Raji (cell line): ENCODE measurements around the gene UGT1A10.

ENCODE experiments used
- POLR2A ChIP-seq: IDR thresholded peaks from 2 replicates; pipeline ENCODE4 v1.6.1; 2011; ENCODE audit warnings: low read depth, low read length, control low read depth; ENCODE audit not compliant: insufficient read depth

The UGT1A10 gene

GRCh38 chr2:233650981-233651380, 14.7 kb downstream of the UGT1A10 start:
- no peak for TF ChIP-seq POLR2A

GRCh38 chr2:233651430-233651829, 15.2 kb downstream of the UGT1A10 start:
- no peak for TF ChIP-seq POLR2A

- no peak for TF ChIP-seq POLR2A
Observed at GRCh38 chr2:233654501-233654900, 18.3 kb downstream of the UGT1A10 start.

- no peak for TF ChIP-seq POLR2A
Observed at GRCh38 chr2:233655043-233655442, 18.8 kb downstream of the UGT1A10 start.

- TF ChIP-seq POLR2A, result no peak
Observed at GRCh38 chr2:233656443-233656842, 20.2 kb downstream of the UGT1A10 start.

- no peak for TF ChIP-seq POLR2A
Observed at GRCh38 chr2:233658610-233659009, 22.4 kb downstream of the UGT1A10 start.

- no peak for TF ChIP-seq POLR2A
Observed at GRCh38 chr2:233663911-233664310, 27.7 kb downstream of the UGT1A10 start.

GRCh38 chr2:233668605-233669260, 32.5 kb downstream of the UGT1A10 start:
- TF ChIP-seq POLR2A, result no peak

- TF ChIP-seq POLR2A, result no peak
Observed at GRCh38 chr2:233671290-233672161, 35.3 kb downstream of the UGT1A10 start, which contains the start of gene UGT1A9. UGT1A9 (plus strand) TSS chr2:233671898; CDS start chr2:233671935, 37 bp downstream.

GRCh38 chr2:233672886-233673285, 36.6 kb downstream of the UGT1A10 start:
- no peak for TF ChIP-seq POLR2A

GRCh38 chr2:233673896-233674295, 37.6 kb downstream of the UGT1A10 start:
- no peak for TF ChIP-seq POLR2A

- TF ChIP-seq POLR2A, result no peak
Observed at GRCh38 chr2:233674314-233674713, 38.1 kb downstream of the UGT1A10 start.

- TF ChIP-seq POLR2A, result no peak
Observed at GRCh38 chr2:233674995-233675394, 38.7 kb downstream of the UGT1A10 start.

- no peak for TF ChIP-seq POLR2A
Observed at GRCh38 chr2:233676046-233676445, 39.8 kb downstream of the UGT1A10 start.

- TF ChIP-seq POLR2A, result no peak
Observed at GRCh38 chr2:233679196-233679595, 42.9 kb downstream of the UGT1A10 start.
